ENCODE measurements around the gene SPTBN1.
A peak's percentile ranks its signal among the peaks of the same experiment; 100 is the strongest.

SPTBN1 gene

DNA sequence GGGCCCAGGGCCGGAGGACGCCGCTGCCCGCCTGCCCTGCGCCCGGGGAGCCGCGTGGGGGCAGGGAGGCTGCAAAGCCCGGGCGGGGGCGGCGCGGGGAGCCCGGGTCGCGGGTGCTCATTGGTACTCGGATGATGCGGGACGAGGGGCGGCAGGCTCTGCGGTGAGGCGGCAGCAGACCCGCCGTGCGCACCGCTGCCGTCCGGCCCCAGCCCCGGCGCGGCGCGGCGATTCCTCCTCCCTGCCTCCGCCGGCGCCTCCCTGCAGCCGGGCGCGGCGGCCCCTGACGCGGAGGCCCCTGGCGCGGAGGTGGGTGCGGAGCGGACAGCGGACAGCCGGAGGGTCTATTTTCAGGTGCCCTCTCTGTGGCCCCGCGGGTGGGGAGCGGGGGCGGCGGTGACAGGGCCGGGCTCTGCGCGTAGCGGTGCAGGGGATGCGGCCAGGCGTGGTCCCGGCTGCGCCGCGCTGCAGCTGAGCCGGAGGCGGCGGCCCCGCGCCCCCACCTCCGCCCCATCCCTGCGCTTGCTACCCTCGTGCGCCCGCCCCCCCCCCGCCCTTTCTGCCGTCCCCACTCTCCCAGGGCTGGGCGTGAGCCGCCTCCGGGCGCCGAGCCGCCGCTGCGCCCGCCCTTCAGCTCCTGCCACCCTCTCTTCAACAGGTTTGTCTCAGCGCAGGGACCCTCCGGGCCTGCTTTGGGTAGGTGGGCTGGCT is 640 bp downstream of the SPTBN1 start (continued):
- TF ChIP-seq ZNF565 (CRISPR knock-in tag; conservative IDR thresholded peaks at IDR 0.05; ENCODE audit: low read depth) (no peak), SNAI2 (CRISPR knock-in tag; IDR thresholded peaks at IDR 0.05) (no peak)
- TF ChIP-seq, protein P1, sequence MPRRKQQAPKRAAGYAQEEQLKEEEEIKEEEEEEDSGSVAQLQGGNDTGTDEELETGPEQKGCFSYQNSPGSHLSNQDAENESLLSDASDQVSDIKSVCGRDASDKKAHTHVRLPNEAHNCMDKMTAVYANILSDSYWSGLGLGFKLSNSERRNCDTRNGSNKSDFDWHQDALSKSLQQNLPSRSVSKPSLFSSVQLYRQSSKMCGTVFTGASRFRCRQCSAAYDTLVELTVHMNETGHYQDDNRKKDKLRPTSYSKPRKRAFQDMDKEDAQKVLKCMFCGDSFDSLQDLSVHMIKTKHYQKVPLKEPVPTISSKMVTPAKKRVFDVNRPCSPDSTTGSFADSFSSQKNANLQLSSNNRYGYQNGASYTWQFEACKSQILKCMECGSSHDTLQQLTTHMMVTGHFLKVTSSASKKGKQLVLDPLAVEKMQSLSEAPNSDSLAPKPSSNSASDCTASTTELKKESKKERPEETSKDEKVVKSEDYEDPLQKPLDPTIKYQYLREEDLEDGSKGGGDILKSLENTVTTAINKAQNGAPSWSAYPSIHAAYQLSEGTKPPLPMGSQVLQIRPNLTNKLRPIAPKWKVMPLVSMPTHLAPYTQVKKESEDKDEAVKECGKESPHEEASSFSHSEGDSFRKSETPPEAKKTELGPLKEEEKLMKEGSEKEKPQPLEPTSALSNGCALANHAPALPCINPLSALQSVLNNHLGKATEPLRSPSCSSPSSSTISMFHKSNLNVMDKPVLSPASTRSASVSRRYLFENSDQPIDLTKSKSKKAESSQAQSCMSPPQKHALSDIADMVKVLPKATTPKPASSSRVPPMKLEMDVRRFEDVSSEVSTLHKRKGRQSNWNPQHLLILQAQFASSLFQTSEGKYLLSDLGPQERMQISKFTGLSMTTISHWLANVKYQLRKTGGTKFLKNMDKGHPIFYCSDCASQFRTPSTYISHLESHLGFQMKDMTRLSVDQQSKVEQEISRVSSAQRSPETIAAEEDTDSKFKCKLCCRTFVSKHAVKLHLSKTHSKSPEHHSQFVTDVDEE (CRISPR knock-in tag; IDR thresholded peaks at IDR 0.05): no peak

DNA sequence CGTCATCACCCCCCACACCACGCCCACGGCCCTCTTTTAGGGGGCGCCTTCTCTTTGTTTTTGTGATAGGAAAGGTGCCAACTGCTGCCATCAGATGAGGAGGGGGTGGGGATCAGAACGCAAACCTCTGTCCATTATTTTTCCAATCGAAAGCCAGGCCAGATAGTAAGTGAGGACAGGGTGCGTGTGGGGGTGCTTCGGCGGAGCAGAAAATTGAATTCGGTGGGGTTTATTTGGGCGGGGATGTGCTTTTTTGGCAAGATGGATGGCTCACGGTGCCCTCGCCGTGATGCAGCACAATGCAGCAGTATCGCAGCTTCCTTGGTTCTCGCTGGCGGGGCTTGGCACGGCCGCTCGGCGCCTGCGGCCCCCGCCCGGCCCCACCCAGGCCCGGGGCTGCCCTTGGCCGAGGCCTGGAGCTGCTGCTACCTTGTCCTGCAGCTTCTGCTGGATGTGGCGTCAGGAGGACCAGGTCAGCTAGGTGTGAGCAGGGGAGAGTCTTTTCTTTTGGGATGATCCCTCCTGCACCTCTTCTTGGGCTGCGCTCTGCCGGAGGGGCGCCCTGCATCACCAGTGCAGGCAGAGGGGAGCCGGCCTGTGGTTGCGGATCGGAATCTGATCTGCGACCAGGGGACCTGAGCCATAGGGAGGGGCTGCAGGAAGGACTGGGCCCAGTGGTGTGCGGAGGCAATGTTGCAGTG is 1.3 kb downstream of the SPTBN1 start:
- no peak for TF ChIP-seq ARNTL (CRISPR knock-in tag; IDR thresholded peaks at IDR 0.05; ENCODE audit: borderline replicate concordance, low read depth)
- TF ChIP-seq ESRRG (CRISPR knock-in tag; IDR thresholded peaks at IDR 0.05): no peak
- TF ChIP-seq ZFP30 (CRISPR knock-in tag; IDR thresholded peaks at IDR 0.05): no peak
- TF ChIP-seq, protein P2, sequence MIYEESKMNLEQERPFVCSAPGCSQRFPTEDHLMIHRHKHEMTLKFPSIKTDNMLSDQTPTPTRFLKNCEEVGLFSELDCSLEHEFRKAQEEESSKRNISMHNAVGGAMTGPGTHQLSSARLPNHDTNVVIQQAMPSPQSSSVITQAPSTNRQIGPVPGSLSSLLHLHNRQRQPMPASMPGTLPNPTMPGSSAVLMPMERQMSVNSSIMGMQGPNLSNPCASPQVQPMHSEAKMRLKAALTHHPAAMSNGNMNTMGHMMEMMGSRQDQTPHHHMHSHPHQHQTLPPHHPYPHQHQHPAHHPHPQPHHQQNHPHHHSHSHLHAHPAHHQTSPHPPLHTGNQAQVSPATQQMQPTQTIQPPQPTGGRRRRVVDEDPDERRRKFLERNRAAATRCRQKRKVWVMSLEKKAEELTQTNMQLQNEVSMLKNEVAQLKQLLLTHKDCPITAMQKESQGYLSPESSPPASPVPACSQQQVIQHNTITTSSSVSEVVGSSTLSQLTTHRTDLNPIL (CRISPR knock-in tag; IDR thresholded peaks at IDR 0.05; ENCODE audit: low read depth): no peak
- no peak for TF ChIP-seq CSDC2 (CRISPR knock-in tag; IDR thresholded peaks at IDR 0.05)
- TF ChIP-seq, protein P3, sequence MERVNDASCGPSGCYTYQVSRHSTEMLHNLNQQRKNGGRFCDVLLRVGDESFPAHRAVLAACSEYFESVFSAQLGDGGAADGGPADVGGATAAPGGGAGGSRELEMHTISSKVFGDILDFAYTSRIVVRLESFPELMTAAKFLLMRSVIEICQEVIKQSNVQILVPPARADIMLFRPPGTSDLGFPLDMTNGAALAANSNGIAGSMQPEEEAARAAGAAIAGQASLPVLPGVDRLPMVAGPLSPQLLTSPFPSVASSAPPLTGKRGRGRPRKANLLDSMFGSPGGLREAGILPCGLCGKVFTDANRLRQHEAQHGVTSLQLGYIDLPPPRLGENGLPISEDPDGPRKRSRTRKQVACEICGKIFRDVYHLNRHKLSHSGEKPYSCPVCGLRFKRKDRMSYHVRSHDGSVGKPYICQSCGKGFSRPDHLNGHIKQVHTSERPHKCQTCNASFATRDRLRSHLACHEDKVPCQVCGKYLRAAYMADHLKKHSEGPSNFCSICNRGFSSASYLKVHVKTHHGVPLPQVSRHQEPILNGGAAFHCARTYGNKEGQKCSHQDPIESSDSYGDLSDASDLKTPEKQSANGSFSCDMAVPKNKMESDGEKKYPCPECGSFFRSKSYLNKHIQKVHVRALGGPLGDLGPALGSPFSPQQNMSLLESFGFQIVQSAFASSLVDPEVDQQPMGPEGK (CRISPR knock-in tag; IDR thresholded peaks at IDR 0.05; ENCODE audit: borderline replicate concordance): no peak
- TF ChIP-seq SNAI2 (CRISPR knock-in tag; IDR thresholded peaks at IDR 0.05): no peak
- no peak for TF ChIP-seq OSR1 (CRISPR knock-in tag; IDR thresholded peaks at IDR 0.05)
- TF ChIP-seq RARB (CRISPR knock-in tag; IDR thresholded peaks at IDR 0.05): no peak
- TF ChIP-seq, protein P4, sequence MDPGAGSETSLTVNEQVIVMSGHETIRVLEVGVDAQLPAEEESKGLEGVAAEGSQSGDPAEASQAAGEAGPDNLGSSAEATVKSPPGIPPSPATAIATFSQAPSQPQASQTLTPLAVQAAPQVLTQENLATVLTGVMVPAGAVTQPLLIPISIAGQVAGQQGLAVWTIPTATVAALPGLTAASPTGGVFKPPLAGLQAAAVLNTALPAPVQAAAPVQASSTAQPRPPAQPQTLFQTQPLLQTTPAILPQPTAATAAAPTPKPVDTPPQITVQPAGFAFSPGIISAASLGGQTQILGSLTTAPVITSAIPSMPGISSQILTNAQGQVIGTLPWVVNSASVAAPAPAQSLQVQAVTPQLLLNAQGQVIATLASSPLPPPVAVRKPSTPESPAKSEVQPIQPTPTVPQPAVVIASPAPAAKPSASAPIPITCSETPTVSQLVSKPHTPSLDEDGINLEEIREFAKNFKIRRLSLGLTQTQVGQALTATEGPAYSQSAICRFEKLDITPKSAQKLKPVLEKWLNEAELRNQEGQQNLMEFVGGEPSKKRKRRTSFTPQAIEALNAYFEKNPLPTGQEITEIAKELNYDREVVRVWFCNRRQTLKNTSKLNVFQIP (CRISPR knock-in tag; IDR thresholded peaks at IDR 0.05; ENCODE audit: borderline replicate concordance, low read depth): no peak
- TF ChIP-seq, protein P5, sequence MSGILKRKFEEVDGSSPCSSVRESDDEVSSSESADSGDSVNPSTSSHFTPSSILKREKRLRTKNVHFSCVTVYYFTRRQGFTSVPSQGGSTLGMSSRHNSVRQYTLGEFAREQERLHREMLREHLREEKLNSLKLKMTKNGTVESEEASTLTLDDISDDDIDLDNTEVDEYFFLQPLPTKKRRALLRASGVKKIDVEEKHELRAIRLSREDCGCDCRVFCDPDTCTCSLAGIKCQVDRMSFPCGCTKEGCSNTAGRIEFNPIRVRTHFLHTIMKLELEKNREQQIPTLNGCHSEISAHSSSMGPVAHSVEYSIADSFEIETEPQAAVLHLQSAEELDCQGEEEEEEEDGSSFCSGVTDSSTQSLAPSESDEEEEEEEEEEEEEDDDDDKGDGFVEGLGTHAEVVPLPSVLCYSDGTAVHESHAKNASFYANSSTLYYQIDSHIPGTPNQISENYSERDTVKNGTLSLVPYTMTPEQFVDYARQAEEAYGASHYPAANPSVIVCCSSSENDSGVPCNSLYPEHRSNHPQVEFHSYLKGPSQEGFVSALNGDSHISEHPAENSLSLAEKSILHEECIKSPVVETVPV (CRISPR knock-in tag; IDR thresholded peaks at IDR 0.05): no peak
- no peak for TF ChIP-seq PPARA (CRISPR knock-in tag; IDR thresholded peaks at IDR 0.05; ENCODE audit: borderline replicate concordance)
- TF ChIP-seq TOX (CRISPR knock-in tag; IDR thresholded peaks at IDR 0.05; ENCODE audit: borderline replicate concordance): no peak
- no peak for TF ChIP-seq ZNF565 (CRISPR knock-in tag; conservative IDR thresholded peaks at IDR 0.05; ENCODE audit: low read depth)
- TF ChIP-seq BACH2 (CRISPR knock-in tag; IDR thresholded peaks at IDR 0.05; ENCODE audit: borderline replicate concordance): no peak

DNA sequence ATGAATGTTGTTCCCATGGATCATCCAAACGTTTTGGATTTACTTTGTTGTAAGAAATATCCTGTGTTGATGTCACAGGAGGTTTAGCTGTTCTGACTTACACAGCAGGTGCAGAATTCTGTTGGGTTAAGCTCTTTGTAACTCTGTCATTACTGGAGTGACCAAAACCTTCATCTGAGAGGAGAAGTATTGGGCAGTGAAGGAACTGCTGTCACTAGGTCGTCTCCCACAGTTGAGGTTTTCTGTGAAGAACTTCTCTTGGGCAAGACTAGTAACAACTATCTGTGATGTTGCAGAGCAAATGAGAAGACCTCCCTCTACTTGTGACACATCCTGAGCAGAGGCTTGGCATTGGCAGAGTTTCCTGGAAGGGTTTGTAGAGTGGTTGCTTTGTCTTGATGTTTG is 2.9 kb downstream of the SPTBN1 start:
- ATAC-seq: no peak
- TF ChIP-seq ESRRG (CRISPR knock-in tag; IDR thresholded peaks at IDR 0.05) (no peak), ZC3H10 (CRISPR knock-in tag; IDR thresholded peaks at IDR 0.05) (no peak), ZNF8 (CRISPR knock-in tag; IDR thresholded peaks at IDR 0.05) (no peak), ISL1 (CRISPR knock-in tag; IDR thresholded peaks at IDR 0.05) (no peak), RARB (CRISPR knock-in tag; IDR thresholded peaks at IDR 0.05) (no peak), ZNF565 (CRISPR knock-in tag; conservative IDR thresholded peaks at IDR 0.05; ENCODE audit: low read depth) (no peak), CSDC2 (CRISPR knock-in tag; IDR thresholded peaks at IDR 0.05) (no peak), SNAI2 (CRISPR knock-in tag; IDR thresholded peaks at IDR 0.05) (no peak), ARNTL (CRISPR knock-in tag; IDR thresholded peaks at IDR 0.05; ENCODE audit: borderline replicate concordance, low read depth) (no peak), ZFP3 (CRISPR knock-in tag; IDR thresholded peaks at IDR 0.05) (no peak), GLIS3 (CRISPR knock-in tag; IDR thresholded peaks at IDR 0.05) (no peak), ZFP30 (CRISPR knock-in tag; IDR thresholded peaks at IDR 0.05) (no peak), TOX (CRISPR knock-in tag; IDR thresholded peaks at IDR 0.05; ENCODE audit: borderline replicate concordance) (no peak)
- TF ChIP-seq, protein P2 (CRISPR knock-in tag; IDR thresholded peaks at IDR 0.05; ENCODE audit: low read depth): no peak
- TF ChIP-seq, protein P3 (CRISPR knock-in tag; IDR thresholded peaks at IDR 0.05; ENCODE audit: borderline replicate concordance): no peak
- TF ChIP-seq, protein P5 (CRISPR knock-in tag; IDR thresholded peaks at IDR 0.05): no peak

More for the DNA sequence above, 1.3 kb downstream of the SPTBN1 start:
- ATAC-seq: peak; percentile 41
